IPS-20b (cell line): ENCODE measurements around the gene NDFIP1.

Source experiments
- H3K27ac ChIP-seq: one replicate; pipeline ENCODE4 v1.5.1; 2013; ENCODE audit warnings: low read length
- H3K27me3 ChIP-seq: 2 replicates; pipeline ENCODE4 v1.6.1; 2013; ENCODE audit warnings: mild to moderate bottlenecking, low read length, inconsistent platforms; ENCODE audit not compliant: insufficient read depth
- H3K36me3 ChIP-seq: 2 replicates; pipeline ENCODE4 v1.6.1; 2013; ENCODE audit warnings: low read depth, mild to moderate bottlenecking, inconsistent platforms, low read length, moderate library complexity; ENCODE audit not compliant: insufficient read depth
- H3K4me1 ChIP-seq: 2 replicates; pipeline ENCODE4 v1.6.1; 2013; ENCODE audit warnings: mild to moderate bottlenecking, control low read depth, inconsistent platforms, low read length, moderate library complexity; ENCODE audit not compliant: insufficient read depth
- H3K4me3 ChIP-seq: 2 replicates; pipeline ENCODE4 v1.5.1; 2013; ENCODE audit warnings: mild to moderate bottlenecking, low read length, inconsistent platforms
- H3K9ac ChIP-seq: 2 replicates; pipeline ENCODE4 v1.6.1; 2013; ENCODE audit warnings: low read depth, mild to moderate bottlenecking, inconsistent platforms, low read length, moderate library complexity
- H3K9me3 ChIP-seq: 2 replicates; pipeline ENCODE4 v1.6.1; 2013; ENCODE audit warnings: mild to moderate bottlenecking, low read depth, low read length, inconsistent platforms; ENCODE audit not compliant: insufficient read depth

The NDFIP1 gene, protein sequence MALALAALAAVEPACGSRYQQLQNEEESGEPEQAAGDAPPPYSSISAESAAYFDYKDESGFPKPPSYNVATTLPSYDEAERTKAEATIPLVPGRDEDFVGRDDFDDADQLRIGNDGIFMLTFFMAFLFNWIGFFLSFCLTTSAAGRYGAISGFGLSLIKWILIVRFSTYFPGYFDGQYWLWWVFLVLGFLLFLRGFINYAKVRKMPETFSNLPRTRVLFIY

DNA sequence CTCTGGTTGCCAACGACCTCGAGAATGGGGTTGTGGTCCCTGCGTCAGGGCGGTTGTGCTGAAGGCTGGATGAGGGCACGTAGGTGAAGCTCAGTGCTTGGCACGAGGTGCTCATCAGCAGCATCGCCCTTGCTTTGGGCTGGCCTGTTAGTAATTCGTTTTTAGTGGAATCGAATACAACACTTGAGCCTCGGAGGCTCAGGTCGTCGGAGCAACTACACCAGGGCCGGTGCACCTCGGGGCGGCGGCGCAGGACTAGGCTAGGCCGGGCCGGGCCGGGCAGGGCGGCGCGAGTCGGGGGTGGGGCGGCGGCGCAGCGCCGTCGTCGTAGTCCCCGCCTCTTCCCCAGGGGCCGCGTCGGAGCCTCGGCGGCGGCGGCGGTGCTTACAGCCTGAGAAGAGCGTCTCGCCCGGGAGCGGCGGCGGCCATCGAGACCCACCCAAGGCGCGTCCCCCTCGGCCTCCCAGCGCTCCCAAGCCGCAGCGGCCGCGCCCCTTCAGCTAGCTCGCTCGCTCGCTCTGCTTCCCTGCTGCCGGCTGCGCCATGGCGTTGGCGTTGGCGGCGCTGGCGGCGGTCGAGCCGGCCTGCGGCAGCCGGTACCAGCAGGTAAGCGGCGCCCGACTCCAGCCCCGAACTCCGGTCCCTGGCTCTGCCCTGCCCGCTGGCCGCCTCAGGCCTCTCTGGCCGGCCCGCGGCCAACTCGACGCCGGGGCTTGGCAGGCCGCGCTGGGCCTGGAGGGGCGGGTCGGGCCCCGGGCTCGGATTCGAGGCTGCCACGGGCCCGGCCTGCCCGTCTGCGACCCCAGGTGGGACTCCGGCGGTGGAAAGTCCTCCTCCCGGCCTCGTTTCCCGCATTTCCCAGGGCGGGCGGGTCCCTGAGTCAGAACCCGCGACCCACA, at the start of gene NDFIP1:
Gene NDFIP1, plus strand, starts transcription at position 348 of the 899 bp plus-strand sequence. Its CDS starts 196 bp downstream, at position 544.
- Histone ChIP-seq H3K4me1 (peaks cover 5% of the 10 kb centered on the region; the same call in 1 of the 2 replicates), H3K27ac (no peak within 1 kb of the TSS), H3K4me3 (peak within 1 kb of the TSS; percentile 81), H3K36me3 (no peaks in the 10 kb centered on the region), H3K27me3 (peaks cover 36% of the 10 kb centered on the region), H3K9ac (peak within 1 kb of the TSS; percentile 77; the same call in 1 of the 2 replicates), H3K9me3 (no peaks in the 10 kb centered on the region)

DNA sequence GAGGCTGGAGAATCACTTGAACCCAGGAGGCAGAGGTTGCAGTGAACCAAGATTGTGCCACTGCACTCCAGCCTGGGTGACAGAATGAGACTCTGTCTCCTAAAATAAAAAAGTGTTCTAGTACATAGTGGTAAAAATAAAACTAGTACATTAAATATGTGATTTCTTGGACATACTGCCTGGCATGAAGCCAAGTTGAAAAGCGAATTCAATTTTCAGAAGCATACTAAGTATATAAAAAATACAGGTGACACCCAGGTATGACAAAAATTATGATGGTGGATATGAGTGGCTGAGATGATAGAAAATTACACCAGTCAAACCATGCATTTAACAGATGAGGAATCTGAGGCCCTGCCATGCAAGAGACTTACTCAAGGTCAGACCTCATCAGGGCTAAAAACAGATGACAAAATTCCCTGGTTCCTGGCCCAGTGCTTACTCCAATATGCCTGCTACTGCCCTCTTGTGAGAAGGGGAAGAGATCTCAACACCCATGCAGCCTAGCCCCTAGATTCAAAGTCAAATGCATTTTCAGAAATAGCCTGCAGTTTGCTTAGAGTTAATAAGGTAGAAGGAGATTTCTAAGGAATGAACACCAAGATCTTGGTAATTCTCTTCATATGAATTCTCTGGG, 49.2 kb upstream of the NDFIP1 start:
- H3K4me3 ChIP-seq, result no peak overlapping the region

DNA sequence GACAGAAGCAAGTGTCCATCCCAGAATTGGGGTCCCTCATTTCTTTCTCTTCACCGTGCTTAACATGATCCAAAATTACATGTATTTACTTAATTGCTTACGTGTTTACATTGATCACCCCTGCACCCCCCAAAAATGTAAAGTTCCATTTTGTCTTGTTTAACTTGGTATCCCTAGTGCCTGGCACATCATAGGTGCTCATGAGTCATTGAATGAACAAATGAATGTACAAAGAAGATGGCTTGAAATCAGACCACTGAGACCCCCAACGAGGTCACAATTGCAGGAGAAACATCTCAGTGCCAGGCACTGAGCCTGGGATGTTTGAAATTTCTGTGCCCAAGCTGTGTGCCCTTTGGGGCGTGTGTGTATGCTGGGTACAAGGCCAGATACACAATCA, 45.2 kb upstream of the NDFIP1 start:
- Histone ChIP-seq H3K4me3 (peak overlapping the region; percentile 50; the same call in 1 of the 2 replicates), H3K4me1 (peaks cover 9% of the 10 kb centered on the region; the same call in 1 of the 2 replicates), H3K27ac (no peak overlapping the region), H3K9me3 (no peaks in the 10 kb centered on the region), H3K36me3 (no peaks in the 10 kb centered on the region), H3K9ac (no peak overlapping the region; the same call in 1 of the 2 replicates), H3K27me3 (no peaks in the 10 kb centered on the region)

More for the DNA sequence above, 49.2 kb upstream of the NDFIP1 start:
- no peak overlapping the region for H3K9ac ChIP-seq
- no peaks in the 10 kb centered on the region for H3K36me3 ChIP-seq
- no peaks in the 10 kb centered on the region for H3K27me3 ChIP-seq
- no peaks in the 10 kb centered on the region for H3K9me3 ChIP-seq
- H3K27ac ChIP-seq, result no peak overlapping the region
- peaks cover 12% of the 10 kb centered on the region; the same call in 1 of the 2 replicates for H3K4me1 ChIP-seq

DNA sequence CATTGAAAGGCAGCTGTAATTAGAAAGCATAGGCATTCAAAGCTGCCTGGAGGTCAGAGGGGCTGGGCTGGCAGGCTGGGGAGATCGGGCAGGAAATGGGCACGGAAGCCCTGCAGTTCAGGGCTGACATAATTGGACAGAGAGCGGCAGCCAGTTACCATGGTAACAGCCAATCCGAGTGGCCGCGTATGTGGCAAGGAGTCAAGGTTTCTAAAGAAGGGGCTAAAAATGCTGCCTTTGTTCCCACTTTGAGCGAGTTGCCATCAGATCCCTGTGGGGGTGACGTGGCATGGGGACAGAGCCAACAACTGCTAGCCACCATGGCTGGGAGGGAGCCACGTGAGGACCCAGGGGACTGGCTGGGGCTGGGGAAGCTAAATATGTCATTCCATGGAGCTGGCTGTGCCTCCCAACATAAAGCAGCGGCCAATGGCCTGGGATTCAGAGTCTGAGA, 44.7 kb upstream of the NDFIP1 start:
- Histone ChIP-seq H3K36me3 (no peaks in the 10 kb centered on the region), H3K4me1 (peaks cover 9% of the 10 kb centered on the region; the same call in 1 of the 2 replicates), H3K27ac (peak overlapping the region; percentile 33), H3K27me3 (no peaks in the 10 kb centered on the region), H3K9ac (peak overlapping the region; percentile 27; the same call in 1 of the 2 replicates), H3K4me3 (peak overlapping the region; percentile 50; the same call in 1 of the 2 replicates), H3K9me3 (no peaks in the 10 kb centered on the region)

DNA sequence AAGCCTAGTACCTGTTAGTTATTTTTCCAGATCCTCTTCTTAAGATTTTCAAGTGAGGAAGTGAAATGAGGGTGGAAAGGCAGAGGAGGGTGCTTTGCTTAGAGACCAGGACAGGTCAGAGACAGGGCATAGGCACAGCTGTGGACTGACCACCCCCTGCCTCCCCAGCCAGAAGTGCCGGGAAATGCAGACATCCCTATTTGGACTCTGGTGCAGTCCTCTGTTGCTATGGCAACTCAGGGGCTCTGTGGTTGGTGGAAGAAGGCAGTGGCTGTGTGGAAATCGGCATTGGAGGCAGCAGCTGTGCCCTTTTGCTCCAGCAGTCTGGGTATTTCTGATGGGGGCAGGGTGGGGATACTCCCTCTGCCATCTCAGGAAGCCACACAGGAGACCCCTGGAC, 43.3 kb upstream of the NDFIP1 start:
- Histone ChIP-seq H3K4me1 (peaks cover 9% of the 10 kb centered on the region; the same call in 1 of the 2 replicates), H3K9me3 (no peaks in the 10 kb centered on the region), H3K9ac (no peak overlapping the region), H3K27me3 (no peaks in the 10 kb centered on the region), H3K27ac (no peak overlapping the region), H3K36me3 (no peaks in the 10 kb centered on the region), H3K4me3 (no peak overlapping the region)

DNA sequence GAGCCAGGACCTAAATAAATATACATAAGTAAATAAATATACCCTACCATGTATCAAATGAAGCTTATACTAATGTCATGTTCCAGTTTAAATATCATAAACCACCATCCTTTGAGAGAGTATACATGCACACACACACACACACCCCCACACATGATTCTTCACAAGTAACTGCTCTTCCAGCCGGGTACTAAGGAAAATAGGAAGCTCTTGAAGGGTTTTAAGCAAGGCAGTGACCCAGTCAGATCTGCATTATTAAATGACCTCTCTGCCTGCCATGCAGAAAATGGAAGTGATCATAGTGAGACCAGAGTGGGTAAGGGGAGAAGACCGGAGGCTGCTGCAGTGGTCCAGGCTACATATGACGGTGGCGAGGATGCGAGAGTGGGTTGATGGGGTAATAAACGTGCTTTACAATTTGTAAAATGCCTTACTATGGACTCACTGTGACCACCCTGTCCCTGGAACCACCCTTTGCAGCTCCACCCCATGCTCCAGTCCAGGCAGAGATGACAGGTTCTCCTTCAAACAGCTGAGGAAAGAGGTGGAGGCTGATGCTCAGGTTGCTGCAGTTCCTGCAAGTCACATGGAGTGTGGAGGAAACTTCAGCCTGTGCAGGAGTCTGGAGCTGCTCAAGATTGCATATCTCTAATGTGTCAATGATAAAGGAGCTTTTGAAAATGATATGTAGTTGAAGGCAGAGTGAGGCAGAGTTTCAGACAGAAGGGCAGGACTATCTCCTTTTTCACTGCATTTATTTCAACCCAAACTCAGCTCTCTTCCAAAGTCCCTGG, 38.8 kb upstream of the NDFIP1 start:
- Histone ChIP-seq H3K4me3 (no peak overlapping the region), H3K9ac (no peak overlapping the region), H3K27ac (no peak overlapping the region), H3K4me1 (no peaks in the 10 kb centered on the region), H3K9me3 (no peaks in the 10 kb centered on the region), H3K27me3 (no peaks in the 10 kb centered on the region), H3K36me3 (no peaks in the 10 kb centered on the region)

DNA sequence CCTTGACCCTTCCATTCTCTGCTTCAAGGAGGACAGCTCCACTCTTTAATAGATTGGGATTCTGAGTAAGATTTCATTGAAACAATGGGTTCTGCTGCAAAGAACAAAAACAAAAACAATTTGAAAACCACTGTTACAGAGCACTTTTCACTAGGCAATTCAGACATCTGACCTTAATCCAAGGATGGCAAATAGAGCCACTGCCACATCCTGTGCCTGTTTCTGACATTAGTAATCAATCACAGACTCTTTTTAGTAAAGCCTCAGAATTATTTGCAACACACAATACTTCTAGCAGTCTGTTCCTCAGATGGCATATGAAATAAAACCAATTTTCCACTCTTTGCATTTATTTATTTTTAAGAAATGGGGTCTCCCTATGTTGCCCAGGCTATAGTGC, 37.8 kb upstream of the NDFIP1 start:
- Histone ChIP-seq H3K9ac (no peak overlapping the region), H3K27me3 (no peaks in the 10 kb centered on the region), H3K27ac (no peak overlapping the region), H3K36me3 (no peaks in the 10 kb centered on the region), H3K4me1 (no peaks in the 10 kb centered on the region), H3K4me3 (no peak overlapping the region), H3K9me3 (no peaks in the 10 kb centered on the region)

DNA sequence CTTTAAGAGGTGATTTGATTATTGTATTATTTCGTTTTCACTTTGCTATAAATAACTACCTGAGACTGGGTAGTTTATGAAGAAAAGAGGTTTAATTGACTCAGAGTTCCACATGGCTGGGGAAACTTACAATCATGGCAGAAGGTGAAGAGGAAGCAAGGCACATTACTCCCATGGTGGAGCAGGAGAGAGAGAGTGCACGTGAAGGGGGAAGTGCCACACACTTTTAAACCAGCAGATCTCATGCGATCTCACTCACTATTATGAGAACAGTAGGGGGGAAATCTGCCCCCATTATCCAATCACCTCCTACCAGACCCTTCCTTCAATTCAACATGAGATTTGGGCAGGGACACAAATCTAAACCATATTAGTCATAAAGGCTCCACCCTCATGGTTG, 36.1 kb upstream of the NDFIP1 start:
- no peaks in the 10 kb centered on the region for H3K36me3 ChIP-seq
- H3K9me3 ChIP-seq, result no peaks in the 10 kb centered on the region
- H3K4me3 ChIP-seq, result no peak overlapping the region
- no peak overlapping the region for H3K27ac ChIP-seq
- H3K9ac ChIP-seq, result no peak overlapping the region
- no peaks in the 10 kb centered on the region for H3K27me3 ChIP-seq
- H3K4me1 ChIP-seq, result no peaks in the 10 kb centered on the region

DNA sequence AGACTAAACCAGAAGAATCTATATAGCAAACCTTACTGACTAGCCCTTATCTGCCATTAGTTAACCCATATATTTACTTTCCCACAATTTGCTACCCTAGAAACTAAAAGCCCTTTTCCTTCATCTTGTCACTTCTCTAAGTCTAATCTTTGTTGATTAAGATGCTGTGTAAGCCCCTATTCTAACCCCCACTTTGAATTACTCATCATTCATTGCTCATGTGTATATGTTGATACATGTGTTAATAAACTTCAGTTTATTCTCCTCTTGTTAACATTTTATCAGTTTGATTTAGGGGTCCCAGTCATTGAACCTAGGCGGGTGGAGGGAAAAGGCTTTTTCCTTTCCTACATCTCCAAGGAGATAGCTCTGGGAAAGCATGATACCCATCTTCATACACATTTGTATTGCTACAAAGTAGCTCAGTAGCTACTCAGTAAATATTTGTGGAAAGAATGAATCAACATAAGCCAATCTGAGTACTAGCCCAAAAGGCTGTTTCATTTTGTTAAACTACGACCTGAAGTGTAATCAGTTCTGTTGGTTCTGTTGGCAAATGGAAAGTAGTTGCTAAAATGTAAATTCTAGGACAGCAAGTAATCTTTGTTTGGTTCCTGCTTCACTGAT, 35.1 kb upstream of the NDFIP1 start:
- Histone ChIP-seq H3K9me3 (no peaks in the 10 kb centered on the region), H3K4me1 (no peaks in the 10 kb centered on the region), H3K36me3 (no peaks in the 10 kb centered on the region), H3K9ac (no peak overlapping the region), H3K27ac (no peak overlapping the region), H3K27me3 (no peaks in the 10 kb centered on the region), H3K4me3 (no peak overlapping the region)

DNA sequence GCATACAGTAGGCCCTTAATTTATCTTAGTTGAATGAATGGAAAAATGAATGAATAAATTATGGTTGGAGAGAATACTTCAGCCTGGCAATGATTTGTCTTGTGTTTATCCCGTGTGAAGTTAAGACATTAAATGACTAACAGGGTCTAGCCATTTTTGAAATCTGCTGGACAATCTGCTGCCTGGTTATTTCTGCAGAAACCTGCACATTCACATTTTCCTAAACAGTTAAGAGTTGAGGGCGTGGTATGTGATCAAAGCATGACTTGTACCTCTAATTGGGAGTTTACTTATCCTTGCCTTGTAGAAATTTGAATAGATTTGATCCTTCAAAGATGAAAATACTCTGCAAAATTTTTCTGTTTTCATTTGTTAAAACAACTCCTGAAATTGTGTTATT, 34.6 kb upstream of the NDFIP1 start:
- Histone ChIP-seq H3K4me1 (no peaks in the 10 kb centered on the region), H3K36me3 (no peaks in the 10 kb centered on the region), H3K4me3 (no peak overlapping the region), H3K9ac (no peak overlapping the region), H3K27ac (no peak overlapping the region), H3K9me3 (no peaks in the 10 kb centered on the region), H3K27me3 (no peaks in the 10 kb centered on the region)
